GM10266 (cell line): ENCODE data around the gene HOXB2.
A peak's percentile ranks its signal among the peaks of the same experiment; 100 is the strongest.

ENCODE experiments used
- DNase-seq: peaks from one replicate; pipeline ENCODE4 v3.0.0; 2012; ENCODE audit errors: extremely low spot score
- CTCF ChIP-seq: IDR thresholded peaks from 2 replicates; pipeline ENCODE4 v1.5.1; 2012; ENCODE audit warnings: mild to moderate bottlenecking, low read depth; ENCODE audit not compliant: control insufficient read depth, insufficient read depth; ENCODE audit errors: missing control alignments

HOXB2 gene

GRCh38 chr17:48578616-48579470, 33.9 kb upstream of the HOXB2 start:
- TF ChIP-seq CTCF, result no peak
- no peak for DNase-seq

GRCh38 chr17:48577946-48578615, 33.2 kb upstream of the HOXB2 start, which contains the start of gene HOXB4:
Gene HOXB4, minus strand, starts transcription at chr17:48578350. Its CDS starts 31 bp downstream, at chr17:48578319.
- peak; percentile 90 for DNase-seq
- no peak for TF ChIP-seq CTCF

- DNase-seq, result no peak
Measured at GRCh38 chr17:48577330-48577945, 32.5 kb upstream of the HOXB2 start.

GRCh38 chr17:48576479-48577309, 31.8 kb upstream of the HOXB2 start:
- no peak for TF ChIP-seq CTCF
- DNase-seq, result no peak

More at GRCh38 chr17:48577330-48577945, 32.5 kb upstream of the HOXB2 start:
- TF ChIP-seq CTCF, result no peak

- TF ChIP-seq CTCF, result no peak
Measured at GRCh38 chr17:48575673-48576478, 31.0 kb upstream of the HOXB2 start.

GRCh38 chr17:48575066-48575582, 30.2 kb upstream of the HOXB2 start:
- DNase-seq, result no peak
- no peak for TF ChIP-seq CTCF

More at GRCh38 chr17:48575673-48576478, 31.0 kb upstream of the HOXB2 start:
- no peak for DNase-seq
